Vagina (tissue), 2 donors: ENCODE data around the gene ADARB2. TPM values are rescaled to one million over a fixed set of nuclear protein-coding genes. Genes with fewer than 3 reads are reported as not detected.

ENCODE experiments used
- DNase-seq, 2 donors: peaks; one replicate each; pipeline ENCODE4 v3.0.0-alpha.2; 2017; ENCODE audit errors: extremely low spot score in 2 of 2
- H3K27ac ChIP-seq: fragments of 200-600 bp; sonication (generic); one replicate; pipeline ENCODE4 v1.5.1; 2019
- H3K27me3 ChIP-seq: fragments of 200-600 bp; sonication (generic); one replicate; pipeline ENCODE4 v1.5.1; 2019
- H3K36me3 ChIP-seq, 2 donors: fragments of 200-600 bp; sonication (generic); one replicate each; pipeline ENCODE4 v1.5.1; 2017 to 2019
- H3K4me1 ChIP-seq: fragments of 200-600 bp; sonication (generic); one replicate; pipeline ENCODE4 v1.5.1; 2019
- H3K4me3 ChIP-seq, 2 donors: fragments of 200-600 bp; sonication (generic); 1 replicate in 1 of 2; 2 replicates in 1 of 2; pipeline ENCODE4 v1.5.1; 2016 to 2019
- H3K9me3 ChIP-seq: fragments of 200-600 bp; sonication (generic); one replicate; pipeline ENCODE4 v1.5.1; 2019
- POLR2A ChIP-seq, 2 donors: fragments of 450-650 bp; IDR thresholded peaks; one replicate each; pipeline ENCODE4 v1.6.1; 2017; ENCODE audit warnings: antibody characterized with exemption in 2 of 2, mild to moderate bottlenecking in 2 of 2, moderate library complexity in 2 of 2
- POLR2AphosphoS5 ChIP-seq, 2 donors: sonication (generic); formaldehyde crosslinking; IDR thresholded peaks; one replicate each; pipeline ENCODE4 v1.9.0; 2017; ENCODE audit warnings: antibody characterized with exemption in 2 of 2, mild to moderate bottlenecking in 2 of 2, low read depth in 1 of 2; ENCODE audit not compliant: insufficient read depth in 1 of 2
- intact Hi-C: fragments of 100-400 bp; cut with DNase I; formaldehyde crosslinking; loops from one replicate; pipeline ENCODE4 v1.15.1; 2023
- total RNA-seq: library from RNA; depleted of rRNA; stranded (reverse); fragments of >200 nt; gene quantifications from one replicate; pipeline ENCODE4 v1.2.3, GENCODE V29; 2016
- TF ChIP-seq, protein P1 (sequence below), 3 experiments: fragments of 450-650 bp in 2 of 3; fragments of 200-600 bp in 1 of 3; sonication (generic) in 1 of 3; IDR thresholded peaks; one replicate each; pipeline ENCODE4 v1.5.1; 2017 to 2019; ENCODE audit warnings: antibody characterized with exemption in 3 of 3, mild to moderate bottlenecking in 2 of 3, moderate library complexity in 2 of 3

Gene ADARB2
- total RNA-seq, 1 donor from 2014 or later, result 3.4 TPM

DNA sequence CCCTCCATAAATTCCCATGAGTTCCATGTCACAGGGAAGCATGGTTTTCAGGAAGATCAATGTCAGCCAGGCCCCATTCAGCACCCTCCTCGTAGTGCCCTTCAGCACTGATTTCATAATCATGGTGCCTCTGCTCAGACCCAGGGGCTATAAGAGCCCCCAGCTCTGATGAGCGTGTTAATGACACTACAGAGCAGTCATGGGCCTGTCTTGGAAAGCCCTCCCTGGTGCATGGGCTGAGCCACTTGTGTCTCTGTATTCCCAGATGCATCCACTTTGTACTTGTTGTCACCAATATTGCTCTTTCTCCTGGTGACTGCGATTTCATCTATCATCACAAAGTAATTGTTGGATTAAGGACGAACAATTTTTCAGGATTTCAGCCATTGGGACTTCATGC, 154.6 kb downstream of the ADARB2 start:
- no peak overlapping the region for H3K4me3 ChIP-seq
- no peak overlapping the region for H3K27ac ChIP-seq
- no peaks in the 10 kb centered on the region for H3K27me3 ChIP-seq
- no peak for DNase-seq
- intact Hi-C loops, result no loop called here
- H3K4me1 ChIP-seq, result no peaks in the 10 kb centered on the region
- TF ChIP-seq POLR2AphosphoS5 (IDR thresholded peaks at IDR 0.05; ENCODE audit: insufficient read depth in 1 of 2, low read depth in 1 of 2) (no peak), POLR2A (IDR thresholded peaks at IDR 0.05) (no peak)
- TF ChIP-seq, protein P1, sequence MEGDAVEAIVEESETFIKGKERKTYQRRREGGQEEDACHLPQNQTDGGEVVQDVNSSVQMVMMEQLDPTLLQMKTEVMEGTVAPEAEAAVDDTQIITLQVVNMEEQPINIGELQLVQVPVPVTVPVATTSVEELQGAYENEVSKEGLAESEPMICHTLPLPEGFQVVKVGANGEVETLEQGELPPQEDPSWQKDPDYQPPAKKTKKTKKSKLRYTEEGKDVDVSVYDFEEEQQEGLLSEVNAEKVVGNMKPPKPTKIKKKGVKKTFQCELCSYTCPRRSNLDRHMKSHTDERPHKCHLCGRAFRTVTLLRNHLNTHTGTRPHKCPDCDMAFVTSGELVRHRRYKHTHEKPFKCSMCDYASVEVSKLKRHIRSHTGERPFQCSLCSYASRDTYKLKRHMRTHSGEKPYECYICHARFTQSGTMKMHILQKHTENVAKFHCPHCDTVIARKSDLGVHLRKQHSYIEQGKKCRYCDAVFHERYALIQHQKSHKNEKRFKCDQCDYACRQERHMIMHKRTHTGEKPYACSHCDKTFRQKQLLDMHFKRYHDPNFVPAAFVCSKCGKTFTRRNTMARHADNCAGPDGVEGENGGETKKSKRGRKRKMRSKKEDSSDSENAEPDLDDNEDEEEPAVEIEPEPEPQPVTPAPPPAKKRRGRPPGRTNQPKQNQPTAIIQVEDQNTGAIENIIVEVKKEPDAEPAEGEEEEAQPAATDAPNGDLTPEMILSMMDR (IDR thresholded peaks at IDR 0.05), result no peak
- no peaks in the 10 kb centered on the region for H3K36me3 ChIP-seq
- no peaks in the 10 kb centered on the region for H3K9me3 ChIP-seq

- no peak overlapping the region for H3K27ac ChIP-seq
- TF ChIP-seq POLR2A (IDR thresholded peaks at IDR 0.05), result no peak
- TF ChIP-seq POLR2AphosphoS5 (IDR thresholded peaks at IDR 0.05; ENCODE audit: insufficient read depth in 1 of 2, low read depth in 1 of 2), result no peak
- TF ChIP-seq, protein P1 (IDR thresholded peaks at IDR 0.05), result no peak
- no peak for DNase-seq
- intact Hi-C loops, result no loop called here
- H3K4me3 ChIP-seq, result no peak overlapping the region
- H3K4me1 ChIP-seq, result no peaks in the 10 kb centered on the region
- H3K36me3 ChIP-seq, result no peaks in the 10 kb centered on the region
- H3K27me3 ChIP-seq, result no peaks in the 10 kb centered on the region
- no peaks in the 10 kb centered on the region for H3K9me3 ChIP-seq
Measured at GRCh38 chr10:1581189-1581588, 156.1 kb downstream of the ADARB2 start.

DNA sequence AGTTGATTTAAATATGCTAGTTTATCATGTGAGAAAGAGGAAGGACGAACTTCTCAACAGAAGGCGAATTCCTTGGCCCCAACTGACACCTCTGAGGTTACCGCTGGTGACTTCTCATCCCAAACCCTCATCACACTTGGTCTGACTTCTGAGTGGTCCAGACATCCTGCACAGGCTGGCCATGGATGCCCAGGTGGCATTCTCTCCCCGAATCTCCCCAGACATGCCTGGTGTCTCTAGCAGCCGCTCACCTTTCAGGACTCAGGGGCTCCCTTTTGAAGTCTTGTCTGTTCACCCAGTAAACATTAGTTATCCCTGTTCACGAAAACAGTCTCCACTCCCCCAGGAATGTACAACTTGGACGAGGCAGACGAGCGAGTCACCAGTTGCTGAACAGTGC, 157.7 kb downstream of the ADARB2 start:
- DNase-seq, result no peak
- no peak overlapping the region for H3K4me3 ChIP-seq
- H3K27ac ChIP-seq, result no peak overlapping the region
- intact Hi-C loops, result no loop called here
- H3K27me3 ChIP-seq, result no peaks in the 10 kb centered on the region
- no peaks in the 10 kb centered on the region for H3K36me3 ChIP-seq
- no peaks in the 10 kb centered on the region for H3K9me3 ChIP-seq
- H3K4me1 ChIP-seq, result no peaks in the 10 kb centered on the region
- TF ChIP-seq, protein P1 (IDR thresholded peaks at IDR 0.05), result no peak
- TF ChIP-seq POLR2A (IDR thresholded peaks at IDR 0.05), result no peak
- no peak for TF ChIP-seq POLR2AphosphoS5 (IDR thresholded peaks at IDR 0.05; ENCODE audit: insufficient read depth in 1 of 2, low read depth in 1 of 2)

- no peak for DNase-seq
- Histone ChIP-seq H3K4me1 (no peaks in the 10 kb centered on the region), H3K27me3 (no peaks in the 10 kb centered on the region), H3K4me3 (no peak overlapping the region), H3K9me3 (no peaks in the 10 kb centered on the region), H3K36me3 (no peaks in the 10 kb centered on the region), H3K27ac (no peak overlapping the region)
- TF ChIP-seq POLR2AphosphoS5 (IDR thresholded peaks at IDR 0.05; ENCODE audit: insufficient read depth in 1 of 2, low read depth in 1 of 2) (no peak), POLR2A (IDR thresholded peaks at IDR 0.05) (no peak)
- TF ChIP-seq, protein P1 (IDR thresholded peaks at IDR 0.05), result no peak
- intact Hi-C loops, result no loop called here
Measured at GRCh38 chr10:1579141-1579491, 158.2 kb downstream of the ADARB2 start.

DNA sequence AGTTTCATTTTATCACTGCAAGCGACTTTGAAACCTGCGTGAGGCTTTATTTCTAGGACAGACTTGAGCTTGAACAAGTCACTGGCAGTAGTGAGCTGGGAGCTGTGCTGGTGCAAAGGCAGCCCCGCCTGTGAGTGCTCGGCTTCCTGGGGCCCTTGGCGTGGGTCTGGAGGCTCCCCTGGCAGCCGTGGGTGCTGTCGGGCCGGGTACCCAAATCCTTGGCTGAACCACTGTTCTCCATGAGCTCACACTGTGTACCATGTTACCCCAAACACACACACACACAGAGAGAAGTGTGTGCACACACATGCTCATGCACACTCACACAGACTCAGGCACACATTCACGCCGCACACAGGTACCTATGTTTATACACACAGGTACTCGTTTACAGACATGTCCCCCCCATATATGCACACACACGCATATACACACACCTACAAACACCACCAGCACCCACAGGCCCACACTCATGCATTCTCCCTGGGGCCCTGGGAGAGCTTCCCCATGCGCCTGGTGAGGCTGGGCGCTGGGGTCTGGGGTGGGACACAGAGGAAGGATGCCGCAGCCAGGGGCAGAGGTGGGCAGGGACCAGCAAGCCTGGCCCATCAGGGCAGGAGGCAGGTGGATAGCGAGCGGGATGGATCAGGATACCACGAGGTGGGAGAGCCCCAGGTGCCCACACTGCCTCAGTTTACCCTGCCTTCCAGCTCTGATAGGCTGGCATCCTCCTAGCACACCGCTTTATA, 158.8 kb downstream of the ADARB2 start:
- DNase-seq, result no peak

More for the DNA sequence above, 158.8 kb downstream of the ADARB2 start:
- Histone ChIP-seq H3K27ac (no peak overlapping the region), H3K4me1 (no peaks in the 10 kb centered on the region), H3K9me3 (no peaks in the 10 kb centered on the region), H3K36me3 (no peaks in the 10 kb centered on the region), H3K27me3 (no peaks in the 10 kb centered on the region), H3K4me3 (no peak overlapping the region)
- TF ChIP-seq POLR2AphosphoS5 (IDR thresholded peaks at IDR 0.05; ENCODE audit: insufficient read depth in 1 of 2, low read depth in 1 of 2) (no peak), POLR2A (IDR thresholded peaks at IDR 0.05) (no peak)
- TF ChIP-seq, protein P1 (IDR thresholded peaks at IDR 0.05), result no peak
- intact Hi-C loops, result no loop called here
